GM08714 (cell line): ENCODE results near the gene PDCD1LG2.

Source experiments
- H3K4me3 ChIP-seq: fragments of 200-500 bp; sonication (Bioruptor generic); 2 replicates; pipeline ENCODE4 v1.5.1; 2014; ENCODE audit warnings: mild to moderate bottlenecking, low read length, inconsistent platforms
- ZNF274 ChIP-seq: IDR thresholded peaks from 2 replicates; pipeline ENCODE4 v1.6.1; 2012; ENCODE audit warnings: mild to moderate bottlenecking, low read depth, low read length

Gene PDCD1LG2

DNA sequence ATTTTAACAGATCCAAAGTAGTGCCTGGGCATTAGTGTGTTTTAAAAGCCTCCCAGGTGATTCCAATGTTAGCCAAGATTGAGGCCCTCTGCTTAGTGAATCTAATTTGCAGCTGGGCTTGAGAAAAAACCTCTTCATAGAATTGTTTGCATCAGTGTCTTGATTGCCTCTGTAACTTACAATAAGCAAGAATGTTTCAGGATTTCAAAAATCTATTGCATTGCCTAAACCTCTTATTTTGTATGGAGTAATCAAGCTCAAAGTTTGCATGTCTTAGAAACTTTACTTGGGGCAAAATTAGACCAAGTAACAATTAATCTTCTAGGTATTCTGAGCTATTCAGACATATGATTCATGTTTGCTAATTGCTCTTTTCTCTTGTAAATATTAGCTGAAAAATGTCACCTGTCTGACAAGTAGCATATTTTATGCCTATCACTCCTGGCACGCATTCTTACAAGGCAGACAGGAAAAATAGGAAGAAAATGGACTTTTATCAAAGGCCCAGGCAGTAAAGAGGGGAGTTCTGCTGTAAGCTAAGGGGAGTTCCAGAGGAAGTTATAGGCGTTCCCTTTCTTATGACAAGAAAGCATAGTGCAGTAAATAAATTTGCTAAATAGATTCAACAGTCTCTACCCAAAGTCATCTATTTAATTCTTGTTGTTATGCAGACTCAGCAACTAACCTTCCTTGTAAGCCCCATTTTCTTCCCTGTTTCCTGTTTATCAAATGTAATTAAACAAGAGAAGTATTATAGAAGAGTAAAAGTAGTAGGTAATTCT, 21.0 kb downstream of the PDCD1LG2 start:
- no peak for TF ChIP-seq ZNF274

DNA sequence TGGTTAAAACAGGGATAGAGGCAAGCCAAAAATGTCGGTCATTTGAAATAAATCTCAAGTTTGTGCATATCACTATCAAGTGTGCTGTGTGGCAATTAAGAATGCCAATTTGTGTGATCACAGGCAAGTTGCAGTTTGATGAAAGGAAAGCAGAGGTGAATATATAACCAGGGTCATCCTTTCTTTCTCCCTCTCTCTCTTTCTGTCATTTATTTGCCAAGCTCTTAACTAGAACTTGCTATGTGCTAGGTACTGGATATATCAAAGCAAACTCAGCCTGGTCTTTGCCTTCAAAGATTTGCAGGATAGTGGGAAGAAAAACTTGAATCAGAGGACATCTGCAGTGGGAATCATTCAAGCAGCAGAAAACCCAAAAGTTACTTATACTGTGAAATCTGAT, 22.0 kb downstream of the PDCD1LG2 start:
- TF ChIP-seq ZNF274, result no peak
- no peak overlapping the region for H3K4me3 ChIP-seq

More for the DNA sequence above, 21.0 kb downstream of the PDCD1LG2 start:
- no peak overlapping the region for H3K4me3 ChIP-seq

DNA sequence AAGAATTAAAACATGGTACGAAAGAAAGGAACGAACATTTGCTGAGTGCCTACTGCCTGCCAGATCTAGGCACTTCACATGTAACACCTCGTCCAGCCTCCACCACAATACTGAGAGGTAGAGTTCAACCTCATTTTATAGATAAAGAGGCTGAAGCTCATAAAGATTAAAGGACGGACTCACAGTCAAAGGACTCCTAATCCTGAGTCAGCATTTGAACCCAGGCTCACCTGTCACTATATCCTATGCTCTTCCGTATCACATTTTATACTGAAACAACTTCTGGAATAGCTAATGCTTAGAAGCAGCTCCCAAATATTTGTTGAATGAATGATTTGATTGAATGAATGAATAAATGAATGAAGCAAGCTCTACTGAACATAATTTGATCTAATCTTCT, 22.5 kb downstream of the PDCD1LG2 start:
- H3K4me3 ChIP-seq, result no peak overlapping the region
- no peak for TF ChIP-seq ZNF274

DNA sequence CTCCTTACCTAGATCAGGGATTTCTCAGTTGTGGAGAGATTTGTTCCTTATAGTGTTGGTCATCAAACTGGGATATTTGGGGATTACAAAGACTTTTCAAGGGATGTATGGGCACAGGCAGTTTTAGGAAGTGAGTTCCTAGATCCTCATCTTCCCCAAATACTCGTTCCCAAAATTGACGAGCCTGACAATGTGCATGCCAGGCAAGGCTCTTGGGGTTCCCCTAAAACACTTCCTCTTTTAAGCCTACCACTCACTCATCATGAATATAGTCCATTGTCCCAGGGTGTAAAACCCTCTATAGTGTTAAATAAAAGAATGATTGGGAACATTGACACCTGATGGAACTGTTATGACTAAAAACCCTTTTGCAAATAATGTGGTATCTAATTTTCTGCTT, 26.4 kb downstream of the PDCD1LG2 start:
- H3K4me3 ChIP-seq, result no peak overlapping the region
- TF ChIP-seq ZNF274, result no peak

DNA sequence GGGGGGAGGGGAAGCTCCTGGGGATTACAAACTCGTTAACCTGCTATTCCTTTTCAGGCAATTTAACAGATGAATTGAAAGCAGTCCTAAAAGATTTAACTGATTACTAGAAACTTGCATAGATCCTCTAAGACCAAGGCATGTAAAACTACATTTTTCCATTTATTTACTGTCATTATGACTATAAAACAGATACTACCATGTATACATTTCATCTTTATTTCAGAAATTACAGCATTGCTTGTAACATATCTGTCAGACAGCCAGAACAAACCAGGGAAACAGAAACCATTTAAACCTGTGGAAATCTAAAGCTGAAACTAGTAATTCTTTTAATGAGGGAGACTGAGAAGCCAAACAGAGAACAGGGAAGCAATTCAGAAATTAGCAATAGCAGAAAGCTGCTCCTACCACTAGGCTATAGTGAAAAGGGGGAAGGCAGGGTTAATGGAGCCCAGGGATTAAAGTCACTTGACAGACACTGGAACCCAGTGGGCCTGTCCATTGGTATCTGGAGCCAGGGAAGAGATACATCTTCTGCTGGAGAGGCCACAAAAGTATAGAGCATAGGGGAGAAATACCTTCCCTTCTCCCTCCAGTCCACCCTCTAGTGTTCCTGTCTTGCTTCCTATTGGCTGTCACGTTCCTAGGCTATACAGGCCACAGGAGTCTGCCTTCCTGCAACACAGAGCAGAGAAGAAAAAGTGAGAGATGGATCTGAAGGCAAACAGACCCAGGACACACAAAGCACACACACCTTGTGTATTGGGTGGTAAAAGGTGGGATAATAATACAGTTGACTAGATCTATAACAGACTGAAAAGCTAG, 33.8 kb downstream of the PDCD1LG2 start:
- H3K4me3 ChIP-seq, result no peak overlapping the region
- no peak for TF ChIP-seq ZNF274

DNA sequence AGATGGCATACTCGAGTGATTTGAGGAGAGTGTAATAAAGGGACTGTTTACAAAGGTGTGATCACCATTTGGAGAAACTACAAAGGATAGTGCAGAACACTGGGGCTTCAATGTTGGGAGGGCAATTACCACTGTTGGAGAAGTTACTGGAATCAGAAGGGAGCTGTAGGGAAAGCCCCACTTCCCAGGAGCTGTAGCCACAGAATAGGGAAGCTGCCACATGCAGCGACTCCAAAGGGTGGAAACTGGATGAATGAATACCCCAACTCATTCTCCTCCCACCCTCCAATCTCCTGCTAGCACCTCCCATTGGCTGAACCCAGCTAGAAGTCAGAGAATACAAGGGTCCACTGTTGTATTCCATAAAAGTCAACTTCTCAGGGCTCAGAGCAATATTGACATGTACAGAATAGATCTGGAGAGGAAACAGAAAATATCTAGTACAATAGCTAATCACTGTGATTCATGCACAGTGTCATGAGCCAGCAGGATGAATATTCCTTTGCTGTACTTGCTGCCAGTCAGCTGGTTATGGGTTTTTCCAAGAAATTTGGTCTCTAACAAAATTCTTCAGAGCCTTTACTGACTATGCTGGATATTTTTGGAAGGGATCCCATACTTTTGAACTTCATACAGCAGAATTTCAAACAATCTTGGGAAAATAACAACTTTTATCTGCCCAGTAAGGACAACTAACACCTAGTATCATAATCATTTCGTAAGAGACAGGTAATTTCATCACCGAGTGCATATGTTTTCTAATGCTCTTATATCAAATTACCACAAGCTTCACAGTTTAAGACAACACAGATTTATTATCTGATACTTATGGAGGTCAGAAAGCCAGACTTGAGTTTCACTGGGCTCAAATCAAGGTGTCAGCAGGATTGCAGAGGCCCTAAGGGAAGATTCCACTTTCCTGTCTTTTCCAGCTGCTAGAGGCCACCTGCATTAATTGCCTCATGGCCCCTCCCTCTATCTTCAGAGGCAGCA, 39.6 kb downstream of the PDCD1LG2 start:
- H3K4me3 ChIP-seq, result no peak overlapping the region
- no peak for TF ChIP-seq ZNF274

DNA sequence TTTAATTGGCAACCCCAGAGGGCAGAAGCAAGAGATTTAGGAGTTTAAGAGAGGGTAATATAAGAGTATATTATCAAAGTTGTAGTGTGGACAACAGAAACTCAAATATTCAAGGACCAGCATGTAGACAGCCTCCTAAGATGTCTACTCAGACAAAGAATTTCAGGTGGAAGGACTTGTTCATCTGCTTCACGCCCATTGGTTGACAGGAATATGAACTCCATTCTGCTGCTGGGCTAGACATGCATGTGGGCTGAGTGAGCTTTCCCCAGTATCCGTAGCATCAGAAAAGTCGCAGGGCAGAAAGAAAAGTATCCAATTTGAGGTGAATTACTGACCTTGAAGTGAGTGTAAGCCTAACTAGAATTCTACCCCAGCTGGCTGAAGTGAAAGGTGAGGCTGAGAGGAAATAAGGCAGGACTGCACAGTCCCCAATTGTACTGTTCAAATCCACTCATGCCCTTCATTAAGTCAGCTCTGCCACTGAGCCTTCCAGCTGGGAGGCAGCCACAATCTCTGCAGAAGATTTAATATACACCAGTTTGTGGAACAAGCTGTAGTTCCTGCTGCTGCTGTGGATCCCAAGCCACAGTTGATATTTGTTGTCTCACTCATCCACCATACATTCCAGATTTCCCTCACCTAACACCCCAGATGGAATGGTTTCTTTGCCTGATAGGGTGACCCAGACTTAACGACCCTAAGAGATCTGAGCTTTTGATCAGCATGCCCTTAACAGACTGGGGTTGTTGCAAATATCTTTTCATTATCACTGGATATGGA, 41.2 kb downstream of the PDCD1LG2 start:
- no peak for TF ChIP-seq ZNF274
- H3K4me3 ChIP-seq, result no peak overlapping the region

DNA sequence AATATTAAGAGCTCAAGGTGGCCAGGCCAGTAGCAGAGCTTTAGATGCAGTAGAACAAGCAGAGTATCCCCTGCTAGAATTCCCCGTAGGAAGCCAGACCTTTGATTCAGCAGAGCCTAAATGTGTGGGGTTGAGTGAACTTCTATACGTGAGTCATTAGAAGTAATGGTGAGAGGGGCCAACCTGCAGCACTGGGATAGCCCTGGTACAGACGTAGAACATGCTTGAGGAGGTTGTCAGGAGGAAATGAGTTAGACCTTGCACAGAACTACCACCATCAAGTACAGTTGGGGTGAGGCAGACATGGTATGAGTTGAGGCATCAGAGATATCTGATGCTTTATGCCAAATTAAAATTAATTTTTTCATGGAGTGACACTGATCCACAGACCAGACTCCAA, 42.0 kb downstream of the PDCD1LG2 start:
- H3K4me3 ChIP-seq, result no peak overlapping the region
- TF ChIP-seq ZNF274, result no peak

DNA sequence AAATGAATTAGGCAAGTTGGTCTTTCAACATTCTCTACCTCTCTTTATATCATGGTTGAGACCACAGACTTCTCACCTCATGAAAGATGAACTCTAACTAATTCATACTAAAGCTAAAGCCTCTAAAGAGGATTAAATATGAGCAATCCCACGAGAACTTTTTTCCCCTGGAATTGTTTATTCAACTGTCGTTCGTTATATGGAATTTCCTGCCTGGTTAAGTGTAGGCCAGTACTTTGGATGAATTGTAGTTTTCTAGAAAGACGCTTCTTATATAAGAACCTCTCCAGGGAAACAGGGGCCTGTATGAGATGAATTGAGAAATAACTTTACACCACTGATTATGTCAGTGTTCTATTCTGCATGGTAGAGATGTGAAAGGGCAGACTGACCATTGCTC, 42.9 kb downstream of the PDCD1LG2 start:
- TF ChIP-seq ZNF274, result no peak
- no peak overlapping the region for H3K4me3 ChIP-seq

DNA sequence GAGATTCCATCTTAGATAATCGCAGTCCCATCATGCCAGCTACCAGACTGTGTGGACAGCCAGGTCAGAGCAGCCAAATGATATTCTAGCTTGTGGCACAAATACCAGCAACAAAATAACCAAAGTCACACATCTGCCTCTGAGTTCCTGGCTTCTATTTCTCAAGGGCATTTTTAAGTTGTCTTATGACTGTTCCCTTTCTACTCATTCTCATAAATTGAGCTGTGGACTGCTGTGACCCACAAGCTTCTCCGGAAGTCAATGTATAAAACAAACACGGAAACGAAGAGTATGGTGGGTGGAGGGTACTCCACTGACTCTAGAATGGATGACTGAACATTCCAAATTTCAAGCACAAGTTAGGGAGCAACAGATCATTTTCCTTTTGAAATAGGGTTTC, 43.9 kb downstream of the PDCD1LG2 start:
- H3K4me3 ChIP-seq, result no peak overlapping the region

DNA sequence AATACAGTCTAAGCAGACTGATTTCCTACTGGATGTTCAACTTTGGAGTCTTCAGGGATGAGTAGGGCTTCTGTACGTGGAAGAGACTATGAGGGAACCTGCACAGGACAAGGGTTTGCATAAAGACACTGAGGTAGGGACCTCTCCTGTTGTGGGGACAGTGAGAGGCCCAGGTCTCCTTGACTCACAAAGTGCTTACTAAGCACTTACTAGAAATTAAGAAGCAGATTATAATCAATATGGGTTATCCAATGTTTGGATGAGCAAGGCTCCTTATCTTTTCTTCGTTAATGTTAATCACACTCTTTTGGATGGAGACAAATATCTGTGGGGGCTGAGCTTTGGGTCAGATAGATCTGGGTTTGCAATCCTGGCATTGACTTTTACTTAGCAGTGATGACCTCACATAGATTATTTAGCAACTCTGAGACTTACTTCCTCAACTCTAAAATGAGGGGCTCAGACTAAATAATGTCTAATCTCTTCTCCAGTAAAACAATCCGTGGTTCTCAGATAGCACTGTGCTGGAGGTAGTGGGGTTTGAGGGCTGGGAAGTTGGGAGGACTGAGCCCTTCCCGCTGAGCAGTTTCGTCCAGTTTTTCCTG, 45.9 kb downstream of the PDCD1LG2 start:
- no peak for TF ChIP-seq ZNF274

More for the DNA sequence above, 43.9 kb downstream of the PDCD1LG2 start:
- TF ChIP-seq ZNF274, result no peak

DNA sequence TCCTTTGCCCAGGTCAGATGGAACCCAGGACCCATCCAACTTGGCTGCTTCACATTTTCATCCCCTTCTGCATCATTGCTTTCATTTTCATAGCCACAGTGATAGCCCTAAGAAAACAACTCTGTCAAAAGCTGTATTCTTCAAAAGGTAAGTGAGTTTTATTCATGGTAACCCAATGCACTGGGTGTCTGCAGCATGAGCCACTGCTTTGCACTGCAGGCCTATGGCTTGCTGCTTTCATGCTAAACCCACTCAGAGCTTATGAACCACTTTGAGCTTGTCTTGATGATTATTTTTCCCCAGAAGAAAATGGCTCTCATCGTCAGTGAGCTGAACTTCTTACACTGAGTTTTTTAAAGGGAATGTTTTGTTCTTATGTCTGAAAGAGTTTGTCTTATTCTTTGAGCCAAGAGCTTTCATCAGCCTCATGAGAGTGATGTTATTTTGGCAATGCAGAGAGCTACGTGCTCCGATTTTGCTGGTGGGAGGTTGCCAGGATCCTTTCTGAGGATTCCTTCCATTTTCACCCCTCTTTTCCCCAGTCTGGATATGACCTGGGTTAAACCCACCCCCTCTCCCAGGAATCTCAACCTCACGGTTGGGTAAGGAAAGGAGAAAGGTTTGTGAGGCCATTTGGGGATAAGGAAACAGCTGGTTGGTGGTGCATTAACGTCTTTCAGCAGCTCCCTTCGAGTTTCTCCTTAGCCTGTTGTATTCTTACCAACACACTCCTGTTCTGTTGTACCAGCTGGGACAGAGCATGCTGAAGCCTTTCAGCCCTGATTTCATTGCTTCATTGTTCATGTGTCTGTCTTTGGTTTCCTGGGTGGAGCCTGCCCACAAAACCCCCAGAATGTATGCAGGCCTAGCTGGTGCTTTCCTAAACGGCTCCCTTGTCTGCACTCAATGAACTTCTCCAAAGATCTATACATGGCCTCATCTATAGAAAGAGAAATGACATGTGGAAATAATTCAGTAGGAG, 47.6 kb downstream of the PDCD1LG2 start:
- no peak for TF ChIP-seq ZNF274
- H3K4me3 ChIP-seq, result no peak overlapping the region

More for the DNA sequence above, 45.9 kb downstream of the PDCD1LG2 start:
- no peak overlapping the region for H3K4me3 ChIP-seq
